Osteoblast (primary cell): ENCODE results near the gene SIPA1L2. TPM values are rescaled to one million over a fixed set of nuclear protein-coding genes. Genes with fewer than 3 reads are reported as not detected.
A peak's percentile ranks its signal among the peaks of the same experiment; 100 is the strongest.

Source experiments
- DNase-seq: peaks from one replicate; pipeline ENCODE4 v3.0.0; 2011; ENCODE audit warnings: low spot score, mixed read lengths; ENCODE audit not compliant: insufficient read length; ENCODE audit errors: missing footprints
- H2AFZ ChIP-seq: 2 replicates; pipeline ENCODE4 v1.6.0; 2011; ENCODE audit warnings: mild to moderate bottlenecking, low read length
- H3K27ac ChIP-seq: 2 replicates; pipeline ENCODE4 v1.5.1; 2011; ENCODE audit warnings: mild to moderate bottlenecking, low read depth, low read length, moderate library complexity
- H3K27me3 ChIP-seq: 2 replicates; pipeline ENCODE4 v1.6.0; 2012; ENCODE audit warnings: mild to moderate bottlenecking, control low read depth, inconsistent platforms, low read length, moderate library complexity; ENCODE audit not compliant: insufficient read depth
- H3K36me3 ChIP-seq: 2 replicates; pipeline ENCODE4 v1.5.1; 2011; ENCODE audit warnings: mild to moderate bottlenecking, low read length, control low read depth, moderate library complexity; ENCODE audit not compliant: insufficient read depth
- H3K4me1 ChIP-seq: 2 replicates; pipeline ENCODE4 v1.5.1; 2011; ENCODE audit warnings: mild to moderate bottlenecking, low read length, control low read depth, moderate library complexity; ENCODE audit not compliant: insufficient read depth
- H3K4me2 ChIP-seq: 2 replicates; pipeline ENCODE4 v1.6.0; 2011; ENCODE audit warnings: mild to moderate bottlenecking, low read length; ENCODE audit not compliant: insufficient read depth
- H3K4me3 ChIP-seq: fragments of 200-600 bp; sonication (generic); 3 replicates; pipeline ENCODE4 v1.5.1; 2012; ENCODE audit warnings: mild to moderate bottlenecking, low read length, inconsistent platforms; ENCODE audit not compliant: insufficient read depth
- H3K79me2 ChIP-seq: 2 replicates; pipeline ENCODE4 v1.6.0; 2012; ENCODE audit warnings: mild to moderate bottlenecking, low read length, control low read depth, inconsistent platforms; ENCODE audit not compliant: insufficient read depth
- H3K9me3 ChIP-seq: 2 replicates; pipeline ENCODE4 v1.5.1; 2011; ENCODE audit warnings: low read depth, low read length, control low read depth
- H4K20me1 ChIP-seq: 2 replicates; pipeline ENCODE4 v1.6.0; 2012; ENCODE audit warnings: mild to moderate bottlenecking, low read length, control low read depth; ENCODE audit not compliant: insufficient read depth
- total RNA-seq: library from RNA; depleted of rRNA; stranded (reverse); fragments of >200 nt; gene quantifications from 2 replicates; pipeline ENCODE4 v1.2.3, GENCODE V29; 2012
- TF ChIP-seq, protein P1 (sequence below): IDR thresholded peaks from 2 replicates; pipeline ENCODE4 v1.5.1; 2011; ENCODE audit warnings: mild to moderate bottlenecking, low read depth, low read length, moderate library complexity; ENCODE audit errors: extremely low read depth

SIPA1L2 gene
- total RNA-seq, 1 donor = 6.9 TPM

DNA sequence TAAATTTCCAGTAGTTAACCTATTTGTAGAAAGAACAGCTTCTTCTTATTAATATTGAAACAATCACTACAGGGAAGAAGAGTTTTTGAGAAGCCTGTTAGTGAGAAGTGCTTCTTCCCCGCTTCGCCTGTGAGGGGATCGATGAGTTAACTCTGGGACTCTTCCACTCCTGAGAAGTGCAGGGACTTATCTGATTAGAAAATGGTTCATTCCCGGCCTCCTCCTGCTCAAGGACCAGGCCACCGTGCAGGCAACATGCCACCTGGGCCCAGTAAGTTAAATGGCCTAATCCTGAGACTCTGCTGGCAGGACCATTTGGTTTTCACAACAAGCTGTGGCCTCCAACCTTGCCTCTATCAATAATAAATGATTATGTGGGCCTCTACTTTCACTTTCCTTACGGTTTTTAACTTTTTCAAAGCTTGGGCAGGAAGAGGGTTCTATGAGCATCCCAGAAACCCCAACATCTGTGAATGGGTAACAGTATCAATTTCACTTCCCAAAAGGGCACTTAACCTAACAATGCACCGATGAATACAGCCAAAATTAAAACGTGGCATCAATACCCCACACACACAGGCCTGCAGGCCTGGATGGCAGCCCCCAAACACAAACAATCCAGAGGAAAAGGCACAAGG, 33.1 kb downstream of the SIPA1L2 start:
- H3K4me2 ChIP-seq = no peak overlapping the region
- TF ChIP-seq, protein P1, sequence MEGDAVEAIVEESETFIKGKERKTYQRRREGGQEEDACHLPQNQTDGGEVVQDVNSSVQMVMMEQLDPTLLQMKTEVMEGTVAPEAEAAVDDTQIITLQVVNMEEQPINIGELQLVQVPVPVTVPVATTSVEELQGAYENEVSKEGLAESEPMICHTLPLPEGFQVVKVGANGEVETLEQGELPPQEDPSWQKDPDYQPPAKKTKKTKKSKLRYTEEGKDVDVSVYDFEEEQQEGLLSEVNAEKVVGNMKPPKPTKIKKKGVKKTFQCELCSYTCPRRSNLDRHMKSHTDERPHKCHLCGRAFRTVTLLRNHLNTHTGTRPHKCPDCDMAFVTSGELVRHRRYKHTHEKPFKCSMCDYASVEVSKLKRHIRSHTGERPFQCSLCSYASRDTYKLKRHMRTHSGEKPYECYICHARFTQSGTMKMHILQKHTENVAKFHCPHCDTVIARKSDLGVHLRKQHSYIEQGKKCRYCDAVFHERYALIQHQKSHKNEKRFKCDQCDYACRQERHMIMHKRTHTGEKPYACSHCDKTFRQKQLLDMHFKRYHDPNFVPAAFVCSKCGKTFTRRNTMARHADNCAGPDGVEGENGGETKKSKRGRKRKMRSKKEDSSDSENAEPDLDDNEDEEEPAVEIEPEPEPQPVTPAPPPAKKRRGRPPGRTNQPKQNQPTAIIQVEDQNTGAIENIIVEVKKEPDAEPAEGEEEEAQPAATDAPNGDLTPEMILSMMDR = no peak
- no peaks in the 10 kb centered on the region for H3K36me3 ChIP-seq
- H4K20me1 ChIP-seq = no peaks in the 10 kb centered on the region
- H3K4me1 ChIP-seq = no peaks in the 10 kb centered on the region
- no peak overlapping the region for H2AFZ ChIP-seq
- no peak overlapping the region for H3K27ac ChIP-seq
- H3K4me3 ChIP-seq = no peak overlapping the region
- H3K9me3 ChIP-seq = no peaks in the 10 kb centered on the region
- H3K27me3 ChIP-seq = no peaks in the 10 kb centered on the region
- peak; percentile 54 for DNase-seq
- no peaks in the 10 kb centered on the region for H3K79me2 ChIP-seq

DNA sequence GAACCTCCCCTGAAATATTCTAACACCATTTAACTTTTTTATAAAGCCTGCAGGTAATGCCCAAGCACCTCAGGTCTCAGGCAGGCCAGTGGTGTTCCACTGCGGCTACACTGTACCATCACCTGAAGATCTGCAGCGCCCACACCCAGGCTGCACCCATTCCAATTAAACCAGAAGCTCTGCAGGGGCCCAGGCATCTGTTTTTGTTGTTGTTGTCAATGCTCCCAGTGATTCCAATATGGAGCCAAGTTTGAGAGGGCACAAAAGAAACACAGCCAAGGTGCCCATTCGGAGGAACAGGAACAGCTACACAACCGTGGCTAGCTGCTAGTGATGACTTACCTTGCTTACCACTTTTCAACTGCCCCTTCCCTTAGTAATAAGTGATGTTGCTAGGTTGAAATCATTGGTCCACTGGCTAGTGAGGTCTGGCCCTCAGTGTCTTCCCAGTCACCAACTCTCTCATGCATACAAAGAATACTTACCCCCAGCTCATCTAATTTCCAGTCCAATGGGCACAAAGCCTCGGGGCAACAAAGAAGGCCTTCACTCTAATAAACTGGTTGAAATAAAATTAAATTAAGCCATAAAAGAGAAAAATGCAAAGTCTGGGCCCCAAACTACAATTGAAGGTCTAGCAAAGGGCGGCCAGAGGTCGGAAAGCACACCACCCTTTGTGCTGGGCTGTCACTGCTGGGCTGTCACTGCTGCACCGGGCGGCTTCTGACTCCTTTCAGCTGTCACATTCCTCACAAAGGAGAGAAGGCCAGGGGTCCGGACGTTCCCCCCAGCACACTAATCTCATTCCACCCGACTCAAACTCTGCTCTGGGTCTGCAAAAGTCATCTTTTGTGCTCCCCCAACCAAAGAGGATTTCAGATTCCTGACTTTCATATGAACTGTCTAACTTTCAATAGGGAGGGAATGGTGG, 34.9 kb downstream of the SIPA1L2 start:
- no peak for DNase-seq
- H3K9me3 ChIP-seq = no peaks in the 10 kb centered on the region
- H3K27ac ChIP-seq = no peak overlapping the region
- no peaks in the 10 kb centered on the region for H3K27me3 ChIP-seq
- no peak overlapping the region for H2AFZ ChIP-seq
- H3K36me3 ChIP-seq = no peaks in the 10 kb centered on the region
- H3K4me3 ChIP-seq = no peak overlapping the region
- H3K4me1 ChIP-seq = no peaks in the 10 kb centered on the region
- no peak overlapping the region for H3K4me2 ChIP-seq
- TF ChIP-seq, protein P1 = no peak
- no peaks in the 10 kb centered on the region for H3K79me2 ChIP-seq
- H4K20me1 ChIP-seq = no peaks in the 10 kb centered on the region

DNA sequence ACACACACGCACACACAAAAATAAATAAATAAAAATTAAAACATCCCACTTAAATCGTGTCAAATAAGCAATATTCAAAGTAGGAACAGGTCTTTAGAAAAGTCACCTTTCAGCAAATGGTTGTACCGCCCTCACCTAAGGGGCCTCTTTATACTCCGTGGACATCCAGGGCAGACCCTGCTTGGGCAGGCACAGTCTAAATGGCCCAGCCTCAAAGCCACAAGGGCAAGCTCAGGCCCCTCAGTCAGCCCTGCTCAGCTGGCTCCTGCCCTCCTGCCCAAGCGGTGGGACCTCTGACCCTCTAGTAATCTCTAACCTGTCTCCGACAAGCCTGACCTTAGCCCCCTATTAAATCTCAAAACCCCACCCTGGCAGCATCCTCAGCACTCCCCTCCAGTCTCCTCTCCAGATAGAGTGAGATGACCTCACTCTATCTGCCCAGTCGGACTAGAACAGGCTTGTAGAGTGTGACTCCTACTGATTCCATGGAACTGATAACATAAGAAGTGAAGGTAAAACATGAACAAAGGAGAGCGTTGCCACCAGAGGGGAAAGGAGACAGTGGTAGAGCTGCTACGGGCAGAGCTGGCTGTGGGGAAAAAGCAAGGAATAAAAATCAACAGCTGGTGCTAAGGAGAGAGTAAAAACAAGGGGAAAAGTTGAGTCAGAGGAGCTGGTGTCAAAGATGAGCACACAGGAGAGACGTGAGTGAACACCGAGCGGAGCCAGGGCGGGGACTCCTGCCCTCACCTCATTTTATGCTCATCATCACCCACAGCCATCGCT, 36.0 kb downstream of the SIPA1L2 start:
- no peak overlapping the region for H3K4me2 ChIP-seq
- no peaks in the 10 kb centered on the region for H3K36me3 ChIP-seq
- H3K79me2 ChIP-seq = no peaks in the 10 kb centered on the region
- no peak for DNase-seq
- H3K27ac ChIP-seq = no peak overlapping the region
- TF ChIP-seq, protein P1 = no peak
- H3K9me3 ChIP-seq = no peaks in the 10 kb centered on the region
- H3K4me3 ChIP-seq = no peak overlapping the region
- no peaks in the 10 kb centered on the region for H3K4me1 ChIP-seq
- H4K20me1 ChIP-seq = no peaks in the 10 kb centered on the region
- no peak overlapping the region for H2AFZ ChIP-seq
- no peaks in the 10 kb centered on the region for H3K27me3 ChIP-seq

DNA sequence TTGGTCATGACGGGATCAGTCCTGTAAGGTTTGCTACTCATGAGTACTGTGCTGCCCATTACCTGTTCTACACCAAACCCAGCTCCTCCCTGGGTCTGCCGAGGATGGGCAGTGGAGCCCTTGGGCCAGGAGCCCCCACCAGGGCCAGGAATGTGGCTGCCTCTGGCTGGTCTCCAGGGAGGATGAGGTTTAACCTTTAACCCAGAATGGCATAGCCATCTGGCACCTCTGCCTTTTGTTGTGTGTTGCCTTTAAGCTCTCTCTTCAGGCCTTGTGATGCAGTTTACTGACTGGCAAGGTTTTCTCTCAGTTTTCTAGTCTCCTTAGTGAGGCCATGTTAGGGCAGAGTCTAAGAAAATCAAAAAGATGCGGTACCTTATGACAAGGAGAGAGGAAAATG, 38.6 kb downstream of the SIPA1L2 start:
- no peak overlapping the region for H2AFZ ChIP-seq
- H3K9me3 ChIP-seq = no peaks in the 10 kb centered on the region
- no peaks in the 10 kb centered on the region for H4K20me1 ChIP-seq
- H3K4me3 ChIP-seq = no peak overlapping the region
- DNase-seq = no peak
- TF ChIP-seq, protein P1 = no peak
- no peak overlapping the region for H3K4me2 ChIP-seq
- H3K36me3 ChIP-seq = no peaks in the 10 kb centered on the region
- H3K27ac ChIP-seq = no peak overlapping the region
- no peaks in the 10 kb centered on the region for H3K27me3 ChIP-seq
- H3K4me1 ChIP-seq = no peaks in the 10 kb centered on the region
- no peaks in the 10 kb centered on the region for H3K79me2 ChIP-seq
